GM12878 (cell line): ENCODE measurements around the gene SUPT3H. TPM values are rescaled to one million over a fixed set of nuclear protein-coding genes. Genes with fewer than 3 reads are reported as not detected.

ENCODE experiments used
- ATAC-seq: fragments of 200-7000 bp; cut with Tn5 transposase; 3 replicates; pipeline ENCODE4 v1.9.1; 2020; ENCODE audit warnings: mild to moderate bottlenecking, moderate library complexity
- BruUV-seq: library from RNA; stranded (reverse); fragments of 400-500 nt; replicated peaks from 2 replicates; lab custom pipeline; 2021; lab: Mats Ljungman, UMichigan
- CTCF ChIA-PET: fragments of 300-600 bp; sonication (Branson Sonifier 250); formaldehyde crosslinking; extraction: SDS; loops from one replicate; lab custom pipeline; 2021; ENCODE audit warnings: inconsistent platforms; lab: Yijun Ruan, JAX
- POLR2A ChIA-PET: fragments of 350-600 bp; formaldehyde crosslinking; extraction: SDS; loops from one replicate; lab custom pipeline; 2021; ENCODE audit warnings: inconsistent platforms; lab: Charles Lee
- RAD21 ChIA-PET: fragments of 300-600 bp; sonication (Branson Sonifier 250); formaldehyde crosslinking; loops from one replicate; lab custom pipeline; 2023; ENCODE audit warnings: antibody characterized with exemption; ENCODE audit not compliant: unreplicated experiment; lab: Charles Lee
- SMC1A ChIA-PET: fragments of 300-600 bp; sonication (Branson Sonifier 250); formaldehyde crosslinking; loops from one replicate; lab custom pipeline; 2023; ENCODE audit not compliant: unreplicated experiment, uncharacterized antibody; lab: Charles Lee
- DNase-seq: peaks from one replicate; pipeline ENCODE4 v3.0.0-alpha.2; 2011; ENCODE audit warnings: low read depth, low spot score
- FAIRE-seq: peaks from 3 replicates; lab custom pipeline; 2011; peaks lifted over from hg19 to GRCh38; lab: Jason Lieb, UNC
- H2AFZ ChIP-seq: 2 replicates; pipeline ENCODE4 v1.6.0; 2011; ENCODE audit warnings: low read depth, low read length, control low read depth; ENCODE audit not compliant: control insufficient read depth
- H3K27ac ChIP-seq: 2 replicates; pipeline ENCODE4 v1.5.1; 2011; ENCODE audit warnings: control low read depth; ENCODE audit not compliant: control insufficient read depth, insufficient read depth
- H3K27me3 ChIP-seq, 2 experiments: replicated peaks in 1 of 2; 2 replicates each; pipeline versions ENCODE4 v1.6.0 to v1.6.1; 2011; ENCODE audit warnings: low read length in 1 of 2; ENCODE audit not compliant: control insufficient read depth in 2 of 2, insufficient read depth in 2 of 2
- H3K36me3 ChIP-seq, 2 experiments: 2 replicates each; pipeline ENCODE4 v1.5.1; 2011; ENCODE audit warnings: low read length in 1 of 2; ENCODE audit not compliant: control insufficient read depth in 2 of 2, insufficient read depth in 2 of 2
- H3K4me1 ChIP-seq: 2 replicates; pipeline ENCODE4 v1.6.1; 2011; ENCODE audit warnings: mild to moderate bottlenecking, low read length, moderate library complexity, mixed read lengths; ENCODE audit not compliant: control insufficient read depth, insufficient read depth
- H3K4me2 ChIP-seq: 2 replicates; pipeline ENCODE4 v1.6.0; 2011; ENCODE audit warnings: control low read depth; ENCODE audit not compliant: control insufficient read depth, insufficient read depth
- H3K4me3 ChIP-seq: fragments of 200-600 bp; sonication (generic); 2 replicates; pipeline ENCODE4 v1.5.1; 2016
- H3K79me2 ChIP-seq: 2 replicates; pipeline ENCODE4 v1.6.0; 2011; ENCODE audit warnings: low read length; ENCODE audit not compliant: control insufficient read depth, insufficient read depth
- H3K9ac ChIP-seq: 2 replicates; pipeline ENCODE4 v1.8.0; 2011; ENCODE audit warnings: low read length, control low read depth, mixed read lengths; ENCODE audit not compliant: control insufficient read depth, insufficient read depth
- H3K9me3 ChIP-seq: replicated peaks from 3 replicates; pipeline ENCODE4 v1.5.1; 2011; ENCODE audit warnings: mild to moderate bottlenecking, low read length; ENCODE audit not compliant: control insufficient read depth, insufficient read depth
- H4K20me1 ChIP-seq: 2 replicates; pipeline ENCODE4 v1.6.0; 2011; ENCODE audit not compliant: control insufficient read depth, insufficient read depth
- DPF2 ChIP-seq: fragments of 450-650 bp; IDR thresholded peaks from 2 replicates; pipeline ENCODE4 v1.6.1; 2017; ENCODE audit warnings: mild to moderate bottlenecking
- IRF5 ChIP-seq: fragments of 450-650 bp; IDR thresholded peaks from 2 replicates; pipeline ENCODE4 v1.6.1; 2017; ENCODE audit warnings: borderline replicate concordance
- TCF12 ChIP-seq: IDR thresholded peaks from 2 replicates; pipeline ENCODE4 v1.6.1; 2011; ENCODE audit warnings: low read depth, mild to moderate bottlenecking, low read length
- ZBTB4 ChIP-seq: fragments of 450-650 bp; formaldehyde crosslinking; IDR thresholded peaks from 2 replicates; pipeline ENCODE4 v1.4.0; 2022; ENCODE audit warnings: mild to moderate bottlenecking, moderate library complexity
- WGBS: methylation state at CpG from one replicate; pipeline ENCODE4 v1.1.6; 2016; ENCODE audit warnings: low lambda C conversion rate; ENCODE audit not compliant: insufficient replicate concordance, insufficient coverage; ENCODE audit errors: missing lambda C conversion rate; 5-methylcytosine and 5-hydroxymethylcytosine counted together
- in situ Hi-C: fragments of 300-500 bp; cut with MboI; formaldehyde crosslinking; loops from 9 replicates; pipeline ENCODE4 v1.14.3; 2018; ENCODE audit warnings: mixed read lengths
- intact Hi-C: fragments of 100-400 bp; cut with micrococcal nuclease; formaldehyde crosslinking; loops from one replicate; pipeline ENCODE4 v1.14.2; 2022; ENCODE audit not compliant: unreplicated experiment
- polyA plus RNA-seq, 11 experiments: library from polyadenylated mRNA; depleted of rRNA in 4 of 11; unstranded in 6 of 11; stranded (reverse) in 5 of 11; fragments of >200 nt; fragmentation: Nextera tagmentation in 4 of 11; fragmentation: Illumina TruSeq in 1 of 11; extraction: Ambion mirVana in 4 of 11; extraction: Trizol in 1 of 11; gene quantifications; 1 replicate in 1 of 11; 2 replicates in 10 of 11; pipeline versions ENCODE4 v1.2.1 to v1.2.3, GENCODE V29; 2011 to 2016; ENCODE audit warnings: inconsistent platforms in 2 of 11, missing spikeins in 2 of 11, low read depth in 1 of 11
- total RNA-seq, 4 experiments: library from RNA; depleted of rRNA in 3 of 4; stranded (reverse); fragments of >200 nt in 3 of 4; fragmentation: Illumina TruSeq in 1 of 4; extraction: Trizol in 1 of 4; gene quantifications; 2 replicates each; pipeline versions ENCODE4 v1.2.1 to v1.2.3, GENCODE V29; 2013 to 2021

SUPT3H gene
- total and polyA plus RNA-seq, 10 of the 15 experiments (the other 5 are each of a cell fraction or from before 2014, with no cell fraction given), result 0.51 to 3.7 (median 2.0) TPM

GRCh38 chr6:45299096-45299581 lies 78.6 kb downstream of the SUPT3H start:
- in situ Hi-C loops, result no loop called here
- Histone ChIP-seq H3K9me3 (no peaks in the 10 kb centered on the region), H3K79me2 (no peaks in the 10 kb centered on the region), H3K4me3 (no peak overlapping the region), H3K4me1 (no peaks in the 10 kb centered on the region), H4K20me1 (no peaks in the 10 kb centered on the region)
- SMC1A ChIA-PET, result no interaction called here
- ATAC-seq (no peak), FAIRE-seq (no peak), DNase-seq (no peak)
- WGBS, result 51% methylated on average over 3 of the region's 3 CpGs
- RAD21 ChIA-PET, result no interaction called here
- TF ChIP-seq DPF2 (no peak), ZBTB4 (CRISPR knock-in tag) (no peak), IRF5 (no peak), TCF12 (no peak)
- TF ChIP-seq, all 136 proteins: peak for 0
- Histone ChIP-seq H3K27me3 (no peaks in the 10 kb centered on the region), H3K27ac (no peak overlapping the region), H3K4me2 (no peak overlapping the region), H3K9ac (no peak overlapping the region), H2AFZ (no peak overlapping the region), H3K36me3 (no peaks in the 10 kb centered on the region)
- CTCF ChIA-PET, result no interaction called here
- intact Hi-C loops, result no loop called here
- POLR2A ChIA-PET, result no interaction called here
- no TSS peak for BruUV-seq
